Upper lobe of left lung (tissue), 4 donors: ENCODE measurements around the gene NFKB2.

Source experiments
- CTCF ChIP-seq, 6 experiments: fragments of 450-650 bp in 4 of 6; fragments of 200-600 bp in 2 of 6; sonication (generic) in 2 of 6; IDR thresholded peaks; one replicate each; pipeline ENCODE4 v1.5.1; 2016 to 2019; ENCODE audit warnings: antibody characterized with exemption in 6 of 6
- POLR2A ChIP-seq, 4 donors: fragments of 450-650 bp; IDR thresholded peaks; one replicate each; pipeline ENCODE4 v1.5.1; 2016 to 2017; ENCODE audit warnings: antibody characterized with exemption in 4 of 4, mild to moderate bottlenecking in 2 of 4
- POLR2AphosphoS5 ChIP-seq, 2 donors: sonication (generic); formaldehyde crosslinking; IDR thresholded peaks; one replicate each; pipeline ENCODE4 v1.5.1; 2017; ENCODE audit warnings: antibody characterized with exemption in 2 of 2

- TF ChIP-seq CTCF (IDR thresholded peaks at IDR 0.05): no peak
- TF ChIP-seq POLR2AphosphoS5 (IDR thresholded peaks at IDR 0.05): no peak
- no peak for TF ChIP-seq POLR2A (IDR thresholded peaks at IDR 0.05)
Observed at GRCh38 chr10:102382871-102383270, 12.6 kb upstream of the NFKB2 start.
